ENCODE data around the gene DCX.

DCX gene

GRCh38 chrX:111411983-111412382 is at the start of gene DCX:
Gene DCX (minus strand): TSS chrX:111412192. CDS start chrX:111410398, 1,794 bp downstream.
- no peak for TF ChIP-seq CTCF (conservative IDR thresholded peaks at IDR 0.05; ENCODE audit: low read length)
- no peak for DNase-seq (ENCODE audit: low read depth)
- H3K4me3 ChIP-seq (ENCODE audit: low read length) = no peak within 1 kb of the TSS

GRCh38 chrX:111460607-111461006 is 48.6 kb upstream of the DCX start:
- no peak for TF ChIP-seq CTCF (conservative IDR thresholded peaks at IDR 0.05; ENCODE audit: low read length)
- no peak for DNase-seq (ENCODE audit: low read depth)
- no peak overlapping the region for H3K4me3 ChIP-seq (ENCODE audit: low read length)

GRCh38 chrX:111447298-111447697 is 35.3 kb upstream of the DCX start:
- TF ChIP-seq CTCF (conservative IDR thresholded peaks at IDR 0.05; ENCODE audit: low read length) = no peak
- DNase-seq (ENCODE audit: low read depth) = no peak

GRCh38 chrX:111445485-111445884 is 33.5 kb upstream of the DCX start:
- H3K4me3 ChIP-seq (ENCODE audit: low read length) = no peak overlapping the region
- DNase-seq (ENCODE audit: low read depth) = peak; percentile 35
- TF ChIP-seq CTCF (conservative IDR thresholded peaks at IDR 0.05; ENCODE audit: low read length) = peak; percentile 60

More at GRCh38 chrX:111447298-111447697, 35.3 kb upstream of the DCX start:
- H3K4me3 ChIP-seq (ENCODE audit: low read length) = no peak overlapping the region

GRCh38 chrX:111444881-111445280 is 32.9 kb upstream of the DCX start:
- no peak for DNase-seq (ENCODE audit: low read depth)
- no peak for TF ChIP-seq CTCF (conservative IDR thresholded peaks at IDR 0.05; ENCODE audit: low read length)
- H3K4me3 ChIP-seq (ENCODE audit: low read length) = no peak overlapping the region

GRCh38 chrX:111443946-111444345 is 32.0 kb upstream of the DCX start:
- no peak for DNase-seq (ENCODE audit: low read depth)
- TF ChIP-seq CTCF (conservative IDR thresholded peaks at IDR 0.05; ENCODE audit: low read length) = no peak
- H3K4me3 ChIP-seq (ENCODE audit: low read length) = no peak overlapping the region

- no peak for DNase-seq (ENCODE audit: low read depth)
- no peak for TF ChIP-seq CTCF (conservative IDR thresholded peaks at IDR 0.05; ENCODE audit: low read length)
- no peak overlapping the region for H3K4me3 ChIP-seq (ENCODE audit: low read length)
Observed at GRCh38 chrX:111442791-111443190, 30.8 kb upstream of the DCX start.

Measured in AG10803 (cell line).